AG10803 (cell line): ENCODE measurements around the gene ZDHHC6.
"Not testable (repeated sequence)": the region's sequence is repeated elsewhere in the genome, so short reads cannot be mapped to it uniquely, and the experiment has no call there.

ENCODE experiments used
- DNase-seq: peaks from one replicate; pipeline ENCODE4 v3.0.0; 2010; ENCODE audit warnings: low read depth
- H3K4me3 ChIP-seq: 2 replicates; pipeline ENCODE4 v1.5.1; 2011; ENCODE audit warnings: mild to moderate bottlenecking, low read length, control low read depth
- TF ChIP-seq, protein P1 (sequence below): conservative IDR thresholded peaks from 2 replicates; pipeline ENCODE4 v1.5.1; 2011; ENCODE audit warnings: mild to moderate bottlenecking, low read length, control low read depth, inconsistent platforms

ZDHHC6 gene

DNA sequence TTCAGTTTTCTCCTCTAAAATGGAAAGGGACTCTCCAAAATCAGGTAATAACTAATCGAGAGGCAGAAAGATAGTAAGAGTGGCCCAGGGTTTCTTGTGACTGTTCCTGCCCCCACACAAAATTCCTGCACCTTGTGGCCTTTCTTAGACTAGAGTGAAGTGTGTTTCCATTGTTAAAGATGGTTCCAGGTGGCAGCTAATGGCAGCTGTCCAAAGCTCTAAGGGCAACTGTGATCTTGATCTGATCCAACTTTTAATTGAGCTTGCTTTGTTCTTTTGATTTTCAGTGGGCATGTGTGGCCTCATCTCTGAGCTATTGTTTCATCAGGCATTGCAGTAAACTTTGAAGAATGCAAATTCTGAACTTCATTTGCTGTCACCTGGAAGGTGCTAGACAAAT is 53.4 kb downstream of the ZDHHC6 start:
- TF ChIP-seq, protein P1, sequence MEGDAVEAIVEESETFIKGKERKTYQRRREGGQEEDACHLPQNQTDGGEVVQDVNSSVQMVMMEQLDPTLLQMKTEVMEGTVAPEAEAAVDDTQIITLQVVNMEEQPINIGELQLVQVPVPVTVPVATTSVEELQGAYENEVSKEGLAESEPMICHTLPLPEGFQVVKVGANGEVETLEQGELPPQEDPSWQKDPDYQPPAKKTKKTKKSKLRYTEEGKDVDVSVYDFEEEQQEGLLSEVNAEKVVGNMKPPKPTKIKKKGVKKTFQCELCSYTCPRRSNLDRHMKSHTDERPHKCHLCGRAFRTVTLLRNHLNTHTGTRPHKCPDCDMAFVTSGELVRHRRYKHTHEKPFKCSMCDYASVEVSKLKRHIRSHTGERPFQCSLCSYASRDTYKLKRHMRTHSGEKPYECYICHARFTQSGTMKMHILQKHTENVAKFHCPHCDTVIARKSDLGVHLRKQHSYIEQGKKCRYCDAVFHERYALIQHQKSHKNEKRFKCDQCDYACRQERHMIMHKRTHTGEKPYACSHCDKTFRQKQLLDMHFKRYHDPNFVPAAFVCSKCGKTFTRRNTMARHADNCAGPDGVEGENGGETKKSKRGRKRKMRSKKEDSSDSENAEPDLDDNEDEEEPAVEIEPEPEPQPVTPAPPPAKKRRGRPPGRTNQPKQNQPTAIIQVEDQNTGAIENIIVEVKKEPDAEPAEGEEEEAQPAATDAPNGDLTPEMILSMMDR, result no peak
- DNase-seq, result no peak
- H3K4me3 ChIP-seq, result no peak overlapping the region

GRCh38 chr10:112390125-112390703 is 56.5 kb downstream of the ZDHHC6 start:
- no peak for DNase-seq
- TF ChIP-seq, protein P1, result no peak

DNA sequence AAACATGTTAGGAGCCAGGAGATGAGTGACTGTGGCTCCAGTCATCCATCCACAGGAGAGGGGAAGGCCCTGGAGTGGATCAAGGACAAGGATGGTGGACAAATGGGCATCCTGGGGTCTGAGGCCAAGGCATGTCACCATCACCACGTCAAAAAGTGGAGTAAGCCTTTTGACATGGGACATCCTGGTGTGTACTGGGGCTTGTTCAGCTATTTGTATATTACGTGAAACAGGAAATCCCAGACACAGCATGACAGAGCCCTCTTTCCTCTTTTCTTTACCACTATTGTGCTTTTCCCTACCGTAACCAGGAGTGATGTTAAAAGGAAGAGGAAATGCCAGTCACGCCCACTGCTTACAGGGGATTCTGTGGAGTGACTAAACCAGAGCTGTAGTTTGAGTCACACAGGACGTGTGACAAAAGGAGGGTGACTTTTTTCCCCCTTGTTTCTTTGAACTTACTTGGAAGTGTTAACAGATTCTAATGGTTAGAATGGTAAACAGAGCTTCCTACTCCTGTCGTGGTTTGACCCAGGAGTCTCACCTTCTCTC is 57.4 kb downstream of the ZDHHC6 start:
- no peak overlapping the region for H3K4me3 ChIP-seq
- TF ChIP-seq, protein P1, result no peak
- peak; percentile 36 for DNase-seq

More at GRCh38 chr10:112390125-112390703, 56.5 kb downstream of the ZDHHC6 start:
- no peak overlapping the region for H3K4me3 ChIP-seq

- TF ChIP-seq, protein P1, result no peak
- DNase-seq, result no peak
- no peak overlapping the region for H3K4me3 ChIP-seq
These were observed 58.2 kb downstream of the ZDHHC6 start for GRCh38 chr10:112388548-112388947.

- DNase-seq, H3K4me3 ChIP-seq: not testable (repeated sequence)
These were observed 58.7 kb downstream of the ZDHHC6 start for GRCh38 chr10:112388056-112388455.

DNA sequence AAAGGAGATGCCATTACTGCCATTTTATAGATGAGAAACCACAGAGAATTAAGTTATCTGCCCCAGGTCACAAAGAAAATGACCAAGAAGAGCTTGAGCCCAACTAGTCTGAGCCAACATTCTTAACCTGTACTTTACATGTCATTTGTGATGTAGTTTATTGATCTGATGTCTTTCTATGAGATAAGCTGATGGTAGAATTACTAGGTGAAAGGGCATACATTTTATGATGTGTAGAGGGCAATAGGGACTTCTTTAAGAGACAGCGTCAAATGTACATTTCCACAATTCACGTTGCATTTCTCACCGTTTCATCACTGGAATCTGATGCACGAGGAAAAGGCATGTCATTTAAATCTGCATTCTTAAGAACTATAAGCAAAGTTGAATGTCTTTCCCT is 61.5 kb downstream of the ZDHHC6 start:
- TF ChIP-seq, protein P1, result no peak
- DNase-seq, result no peak
- no peak overlapping the region for H3K4me3 ChIP-seq

DNA sequence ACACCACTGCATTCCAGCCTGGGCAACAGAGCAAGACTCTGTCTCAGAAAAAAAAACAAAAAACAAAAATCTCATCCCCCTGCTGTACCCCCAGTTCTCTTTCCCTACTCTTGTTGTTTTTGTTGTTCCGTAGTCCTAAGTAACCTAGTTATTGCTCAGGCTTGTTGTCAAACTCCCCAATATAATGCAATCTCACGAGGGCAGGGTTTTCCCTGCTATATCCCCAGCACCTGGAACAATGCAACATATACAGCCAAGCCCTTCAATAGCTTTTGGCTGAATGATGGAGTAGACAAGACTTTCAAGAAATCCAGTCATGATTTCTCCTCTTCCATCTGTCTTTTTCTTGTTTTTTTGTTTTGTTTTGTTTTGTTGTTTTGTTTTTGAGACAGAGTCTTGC is 62.6 kb downstream of the ZDHHC6 start:
- no peak overlapping the region for H3K4me3 ChIP-seq
- TF ChIP-seq, protein P1, result no peak
- DNase-seq, result no peak
